Measurements from ENCODE around the gene OSM. TPM values are rescaled to one million over a fixed set of nuclear protein-coding genes. Genes with fewer than 3 reads are reported as not detected.

OSM gene
- total and polyA plus RNA-seq, 2 experiments from 2014 or later, result 1.5 TPM; not detected in 1

DNA sequence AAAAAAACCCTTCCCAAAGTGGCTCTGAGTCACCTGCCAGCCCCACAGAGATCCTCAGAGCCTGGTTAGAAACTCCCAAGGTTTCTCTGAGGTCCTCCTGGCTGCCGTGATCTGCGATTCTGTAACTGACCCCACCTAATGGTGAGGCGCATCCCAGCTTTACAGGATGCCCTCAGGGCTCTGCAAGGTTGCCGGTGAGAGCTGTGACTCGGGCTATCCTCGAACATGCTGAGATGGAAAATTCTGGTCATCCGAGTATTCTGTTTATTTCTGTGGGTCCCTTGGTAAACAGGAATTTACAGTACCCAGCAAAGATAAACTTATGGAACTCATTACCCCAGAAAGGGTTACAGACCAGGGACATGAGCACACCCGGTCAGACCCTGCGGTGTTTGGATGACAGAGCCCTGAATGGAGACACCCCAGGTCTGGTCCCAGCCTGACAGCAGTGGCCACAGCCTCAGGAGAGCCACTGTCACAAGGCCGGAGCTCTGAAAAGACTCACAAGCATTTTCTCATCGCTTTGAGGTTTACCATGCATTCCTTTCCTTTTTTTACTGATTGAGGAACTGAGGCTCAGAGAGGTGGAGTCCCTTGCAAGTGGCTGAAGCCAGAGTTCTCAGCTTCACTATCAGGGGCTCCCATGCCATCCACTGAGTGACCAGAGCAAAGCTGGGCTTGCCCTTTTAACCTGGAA is 42.3 kb downstream of the OSM start:
- Histone ChIP-seq H3K27ac (peak overlapping the region; percentile 59), H3K4me3 (no peak overlapping the region), H3K9me3 (ENCODE audit: low read depth) (no peaks in the 10 kb centered on the region), H4K20me1 (ENCODE audit: insufficient read depth, poor library complexity, severe bottlenecking) (no peaks in the 10 kb centered on the region), H3K4me1 (ENCODE audit: insufficient read depth) (no peaks in the 10 kb centered on the region), H3K4me2 (no peak overlapping the region), H2AFZ (no peak overlapping the region), H3K9me2 (replicated peaks; ENCODE audit: insufficient read depth) (no peaks in the 10 kb centered on the region), H3K79me2 (no peaks in the 10 kb centered on the region), H3K27me3 (no peaks in the 10 kb centered on the region), H3K36me3 (replicated peaks; ENCODE audit: insufficient read depth, low read depth) (no peaks in the 10 kb centered on the region)
- DNase-seq (ENCODE audit: low spot score), result peak; percentile 49
- WGBS (ENCODE audit: low lambda C conversion rate, missing lambda C conversion rate), result 37% methylated on average over 11 of the region's 11 CpGs
- no peak for TF ChIP-seq EZH2phosphoT487 (IDR thresholded peaks at IDR 0.05; ENCODE audit: low read depth, severe bottlenecking, unreplicated experiment)
- TF ChIP-seq EZH2 (IDR thresholded peaks at IDR 0.05; ENCODE audit: borderline replicate concordance), result no peak
- TF ChIP-seq, protein P1, sequence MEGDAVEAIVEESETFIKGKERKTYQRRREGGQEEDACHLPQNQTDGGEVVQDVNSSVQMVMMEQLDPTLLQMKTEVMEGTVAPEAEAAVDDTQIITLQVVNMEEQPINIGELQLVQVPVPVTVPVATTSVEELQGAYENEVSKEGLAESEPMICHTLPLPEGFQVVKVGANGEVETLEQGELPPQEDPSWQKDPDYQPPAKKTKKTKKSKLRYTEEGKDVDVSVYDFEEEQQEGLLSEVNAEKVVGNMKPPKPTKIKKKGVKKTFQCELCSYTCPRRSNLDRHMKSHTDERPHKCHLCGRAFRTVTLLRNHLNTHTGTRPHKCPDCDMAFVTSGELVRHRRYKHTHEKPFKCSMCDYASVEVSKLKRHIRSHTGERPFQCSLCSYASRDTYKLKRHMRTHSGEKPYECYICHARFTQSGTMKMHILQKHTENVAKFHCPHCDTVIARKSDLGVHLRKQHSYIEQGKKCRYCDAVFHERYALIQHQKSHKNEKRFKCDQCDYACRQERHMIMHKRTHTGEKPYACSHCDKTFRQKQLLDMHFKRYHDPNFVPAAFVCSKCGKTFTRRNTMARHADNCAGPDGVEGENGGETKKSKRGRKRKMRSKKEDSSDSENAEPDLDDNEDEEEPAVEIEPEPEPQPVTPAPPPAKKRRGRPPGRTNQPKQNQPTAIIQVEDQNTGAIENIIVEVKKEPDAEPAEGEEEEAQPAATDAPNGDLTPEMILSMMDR (IDR thresholded peaks at IDR 0.05; ENCODE audit: poor library complexity), result no peak

DNA sequence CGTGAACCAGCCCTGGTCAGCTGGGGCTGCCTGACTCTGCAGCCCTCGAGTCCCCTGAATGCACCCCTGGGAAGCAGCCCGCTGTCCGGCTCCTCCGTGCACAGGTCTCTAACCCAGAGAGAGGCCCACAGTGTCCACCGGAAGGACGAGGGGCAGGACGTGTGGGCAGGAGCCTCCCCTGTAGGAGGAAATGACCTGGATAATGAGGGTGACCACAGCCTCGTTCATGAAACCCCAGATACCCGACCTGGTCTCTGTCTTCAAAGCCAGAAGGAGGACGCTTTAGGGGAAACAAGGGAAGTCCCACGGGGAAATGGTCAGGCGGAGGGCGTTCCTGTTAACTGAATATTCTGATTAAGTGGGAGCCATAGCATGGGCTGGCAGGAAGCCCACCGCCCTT is 43.3 kb downstream of the OSM start:
- H3K79me2 ChIP-seq, result no peaks in the 10 kb centered on the region
- WGBS (ENCODE audit: low lambda C conversion rate, missing lambda C conversion rate), result 86% methylated on average over 15 of the region's 15 CpGs
- H3K4me1 ChIP-seq (ENCODE audit: insufficient read depth), result peaks cover 1% of the 10 kb centered on the region
- H3K27me3 ChIP-seq, result no peaks in the 10 kb centered on the region
- no peaks in the 10 kb centered on the region for H3K9me3 ChIP-seq (ENCODE audit: low read depth)
- DNase-seq (ENCODE audit: low spot score), result no peak
- no peak overlapping the region for H2AFZ ChIP-seq
- H3K27ac ChIP-seq, result no peak overlapping the region
- no peaks in the 10 kb centered on the region for H4K20me1 ChIP-seq (ENCODE audit: insufficient read depth, poor library complexity, severe bottlenecking)
- H3K36me3 ChIP-seq (replicated peaks; ENCODE audit: insufficient read depth, low read depth), result no peaks in the 10 kb centered on the region
- H3K9me2 ChIP-seq (replicated peaks; ENCODE audit: insufficient read depth), result no peaks in the 10 kb centered on the region
- no peak overlapping the region for H3K4me3 ChIP-seq
- H3K4me2 ChIP-seq, result no peak overlapping the region
- TF ChIP-seq, protein P1 (IDR thresholded peaks at IDR 0.05; ENCODE audit: poor library complexity), result no peak

DNA sequence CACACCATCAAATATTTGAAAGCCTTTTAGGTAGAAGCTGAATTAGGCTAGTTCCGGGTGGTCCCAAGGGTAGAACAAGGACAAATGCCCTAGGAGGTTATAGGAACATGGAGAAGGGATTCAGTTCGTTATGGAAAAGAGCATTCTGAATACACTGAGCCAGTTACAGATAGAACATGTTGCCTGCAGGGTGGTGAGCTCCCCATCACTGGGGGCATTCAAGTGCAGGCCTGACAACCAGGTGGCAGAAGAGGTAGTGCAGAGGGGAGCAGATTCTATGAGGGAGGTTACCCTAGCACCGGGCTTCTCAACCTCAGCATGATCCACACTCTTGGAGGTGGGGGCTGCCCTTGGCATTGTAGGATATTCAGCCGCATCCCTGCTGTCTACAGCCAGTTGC is 44.3 kb downstream of the OSM start:
- Histone ChIP-seq H3K4me1 (ENCODE audit: insufficient read depth) (peaks cover 11% of the 10 kb centered on the region), H3K27me3 (no peaks in the 10 kb centered on the region), H3K36me3 (replicated peaks; ENCODE audit: insufficient read depth, low read depth) (no peaks in the 10 kb centered on the region), H3K9me2 (replicated peaks; ENCODE audit: insufficient read depth) (no peaks in the 10 kb centered on the region), H3K4me2 (no peak overlapping the region), H3K27ac (no peak overlapping the region), H4K20me1 (ENCODE audit: insufficient read depth, poor library complexity, severe bottlenecking) (no peaks in the 10 kb centered on the region), H3K9me3 (ENCODE audit: low read depth) (no peaks in the 10 kb centered on the region), H2AFZ (no peak overlapping the region), H3K79me2 (no peaks in the 10 kb centered on the region), H3K4me3 (no peak overlapping the region)
- DNase-seq (ENCODE audit: low spot score), result no peak
- 96% methylated on average over 4 of the region's 4 CpGs for WGBS (ENCODE audit: low lambda C conversion rate, missing lambda C conversion rate)
- TF ChIP-seq EZH2 (IDR thresholded peaks at IDR 0.05; ENCODE audit: borderline replicate concordance) (no peak), EZH2phosphoT487 (IDR thresholded peaks at IDR 0.05; ENCODE audit: low read depth, severe bottlenecking, unreplicated experiment) (no peak)
- TF ChIP-seq, protein P1 (IDR thresholded peaks at IDR 0.05; ENCODE audit: poor library complexity), result no peak

Data from hepatocyte (in vitro differentiated cells).